ENCODE results near the gene COMMD2.

COMMD2 gene

DNA sequence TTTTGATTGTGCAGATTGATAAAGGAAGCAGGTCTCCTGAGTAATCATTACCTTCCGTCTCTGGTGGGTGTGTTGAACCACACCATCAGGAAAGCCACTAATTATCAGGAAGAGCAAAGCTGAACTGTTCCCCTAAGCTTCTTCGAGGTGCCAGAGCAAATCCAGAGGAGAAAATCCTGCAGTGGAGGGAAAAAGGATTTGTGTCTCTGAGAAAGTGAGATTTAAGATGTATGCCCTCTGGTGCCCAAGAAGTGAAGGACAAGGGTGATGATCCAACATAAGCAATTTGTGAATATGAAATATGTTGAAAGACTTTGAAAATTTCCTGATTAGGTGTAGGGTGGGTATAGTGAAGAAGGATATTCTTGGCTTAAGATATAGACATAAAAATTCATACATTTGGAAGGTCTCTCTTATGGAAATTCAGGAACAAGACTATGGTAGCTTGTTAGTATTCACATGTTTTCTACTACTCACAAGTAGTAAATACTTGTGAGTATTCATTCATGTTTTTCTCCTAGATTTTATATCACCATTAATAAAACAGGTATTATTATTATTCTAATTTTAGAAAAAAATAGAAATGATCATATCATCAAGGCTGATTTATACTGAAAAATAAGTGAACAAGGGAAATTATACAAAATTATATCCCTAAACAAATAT is 34.8 kb downstream of the COMMD2 start:
- POLR2A ChIA-PET: no interaction called here
- TF ChIP-seq, protein P1, sequence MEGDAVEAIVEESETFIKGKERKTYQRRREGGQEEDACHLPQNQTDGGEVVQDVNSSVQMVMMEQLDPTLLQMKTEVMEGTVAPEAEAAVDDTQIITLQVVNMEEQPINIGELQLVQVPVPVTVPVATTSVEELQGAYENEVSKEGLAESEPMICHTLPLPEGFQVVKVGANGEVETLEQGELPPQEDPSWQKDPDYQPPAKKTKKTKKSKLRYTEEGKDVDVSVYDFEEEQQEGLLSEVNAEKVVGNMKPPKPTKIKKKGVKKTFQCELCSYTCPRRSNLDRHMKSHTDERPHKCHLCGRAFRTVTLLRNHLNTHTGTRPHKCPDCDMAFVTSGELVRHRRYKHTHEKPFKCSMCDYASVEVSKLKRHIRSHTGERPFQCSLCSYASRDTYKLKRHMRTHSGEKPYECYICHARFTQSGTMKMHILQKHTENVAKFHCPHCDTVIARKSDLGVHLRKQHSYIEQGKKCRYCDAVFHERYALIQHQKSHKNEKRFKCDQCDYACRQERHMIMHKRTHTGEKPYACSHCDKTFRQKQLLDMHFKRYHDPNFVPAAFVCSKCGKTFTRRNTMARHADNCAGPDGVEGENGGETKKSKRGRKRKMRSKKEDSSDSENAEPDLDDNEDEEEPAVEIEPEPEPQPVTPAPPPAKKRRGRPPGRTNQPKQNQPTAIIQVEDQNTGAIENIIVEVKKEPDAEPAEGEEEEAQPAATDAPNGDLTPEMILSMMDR (IDR thresholded peaks at IDR 0.05; ENCODE audit: control extremely low read depth, extremely low read depth, low read depth, missing control alignments): peak; percentile 65
- CTCF ChIA-PET: interaction anchor here (0.9 to 6.2 kb wide), 32 partner anchors 9 to 238 kb away, joined by 3 to 91 read pairs (median 4); partner anchors contain the start of gene COMMD2
- DNase-seq (ENCODE audit: extremely low spot score): peak; percentile 40

DNA sequence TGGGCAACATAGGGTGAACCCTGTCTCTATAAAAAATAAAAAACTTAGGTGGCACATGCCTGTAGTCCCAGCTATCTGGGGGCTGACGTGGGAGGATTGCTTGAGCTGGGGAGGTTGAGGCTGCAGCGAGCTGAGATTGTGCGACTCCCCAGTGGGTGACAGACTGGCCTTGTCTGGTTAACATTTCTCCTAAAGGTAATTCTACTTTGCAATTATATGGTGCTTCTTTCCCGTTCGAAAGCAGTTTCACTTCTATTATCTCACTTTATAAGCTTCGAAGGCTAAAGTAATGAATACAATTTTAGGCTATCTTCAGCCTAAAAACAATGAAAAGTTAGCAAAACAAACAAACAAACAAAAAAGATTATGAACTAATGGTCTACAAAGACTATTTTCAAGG is 35.3 kb downstream of the COMMD2 start:
- no peak for DNase-seq (ENCODE audit: extremely low spot score)
- ChIA-PET POLR2A (no interaction called here), CTCF (interaction anchor here (0.9 to 6.2 kb wide), 31 partner anchors 10 to 237 kb away, joined by 3 to 91 read pairs (median 4); partner anchors contain the start of gene COMMD2)
- TF ChIP-seq, protein P1 (IDR thresholded peaks at IDR 0.05; ENCODE audit: control extremely low read depth, extremely low read depth, low read depth, missing control alignments): no peak

DNA sequence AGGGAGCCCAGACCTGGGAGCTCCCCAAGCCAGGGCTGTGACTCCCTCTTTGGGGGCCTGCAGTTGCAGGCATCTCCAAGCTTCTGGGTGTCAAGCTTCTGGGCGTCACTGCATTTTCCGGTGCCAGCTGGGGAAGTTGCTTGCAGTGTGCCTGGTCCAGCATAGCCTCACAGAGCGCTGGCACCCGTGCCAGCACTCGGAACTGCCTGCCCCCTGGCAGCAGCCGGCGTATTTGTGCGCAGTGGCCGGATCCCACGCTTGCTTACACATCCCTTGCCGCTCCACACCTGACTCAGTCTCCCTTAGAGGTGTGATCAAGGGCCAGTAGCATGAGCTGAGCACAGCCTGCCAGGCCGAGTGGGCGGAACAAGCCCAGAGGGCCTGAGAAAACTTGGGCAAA is 37.0 kb downstream of the COMMD2 start:
- ChIA-PET CTCF (interaction anchor here (0.9 to 4.3 kb wide), 5 partner anchors 10 to 203 kb away, joined by 4 to 29 read pairs (median 5); no protein-coding TSS in a partner anchor), POLR2A (no interaction called here)
- no peak for DNase-seq (ENCODE audit: extremely low spot score)
- TF ChIP-seq, protein P1 (IDR thresholded peaks at IDR 0.05; ENCODE audit: control extremely low read depth, extremely low read depth, low read depth, missing control alignments): no peak

DNA sequence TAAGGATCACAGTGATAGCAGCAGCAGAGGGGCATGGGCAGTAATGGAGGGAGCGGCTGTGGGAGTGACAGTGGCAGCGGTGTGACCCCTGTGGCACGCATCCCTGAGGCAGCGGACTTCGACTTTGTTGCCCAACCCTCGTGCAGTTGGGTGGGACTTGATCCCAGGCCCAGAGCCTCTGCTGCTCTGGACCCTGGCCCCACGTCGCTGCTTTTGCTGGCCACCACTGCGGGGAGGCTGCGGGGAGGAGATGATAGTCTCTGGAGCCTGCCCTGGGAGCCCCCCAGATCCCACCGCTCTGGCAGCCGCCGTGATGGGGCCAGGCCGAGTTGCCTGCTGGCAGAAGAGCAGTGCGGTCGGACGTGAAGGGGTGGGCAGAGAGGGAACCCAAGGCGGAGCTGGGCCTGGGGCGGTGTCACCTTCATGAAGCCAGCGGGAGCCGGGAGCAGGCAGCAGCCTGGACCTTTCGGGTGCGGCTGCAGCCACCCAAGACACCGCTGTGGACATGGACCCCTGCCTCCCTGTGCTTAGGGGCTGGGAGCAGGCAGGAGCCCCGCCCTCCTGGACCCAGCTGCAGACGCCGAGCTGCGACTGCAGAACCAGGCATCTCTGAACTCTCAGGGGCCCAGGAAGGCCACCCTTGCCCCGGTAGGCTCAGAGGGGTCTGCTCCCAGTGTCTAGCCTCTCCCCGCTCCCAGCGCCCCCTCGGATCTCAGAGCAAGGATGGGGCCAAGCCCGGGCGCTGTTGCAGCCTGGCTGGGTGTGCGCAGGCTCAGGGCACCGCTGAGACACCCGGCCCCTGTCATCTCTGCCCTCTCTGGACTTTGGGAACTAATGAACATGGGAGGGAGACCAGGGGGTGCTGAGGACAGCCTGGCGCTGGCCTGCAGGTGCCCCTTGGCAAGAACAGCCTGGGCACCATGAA is 38.3 kb downstream of the COMMD2 start:
- CTCF ChIA-PET: interaction anchor here (0.9 to 4.3 kb wide), 4 partner anchors 9 to 201 kb away, joined by 5 to 29 read pairs (median 6); no protein-coding TSS in a partner anchor
- POLR2A ChIA-PET: no interaction called here
- DNase-seq (ENCODE audit: extremely low spot score): no peak
- TF ChIP-seq, protein P1 (IDR thresholded peaks at IDR 0.05; ENCODE audit: control extremely low read depth, extremely low read depth, low read depth, missing control alignments): no peak

DNA sequence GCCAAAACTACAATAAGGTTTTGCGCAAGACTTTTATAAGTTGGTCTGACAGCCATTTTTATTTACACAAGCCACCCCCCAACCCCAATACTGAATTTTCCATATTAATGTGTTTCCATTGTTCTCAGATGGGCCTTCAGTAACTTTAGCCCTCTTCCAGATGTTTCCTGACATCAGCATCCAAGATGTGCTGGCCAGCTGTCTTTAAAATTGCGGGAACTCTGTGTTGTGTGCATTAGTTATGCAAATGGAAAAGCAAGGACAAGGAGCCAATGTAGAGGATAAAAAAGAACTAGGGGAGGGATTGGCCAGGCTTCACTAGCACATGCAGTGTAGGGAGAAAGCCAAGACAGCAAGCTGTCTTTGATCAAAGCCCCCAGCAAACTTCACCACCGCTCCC is 45.4 kb downstream of the COMMD2 start:
- ChIA-PET POLR2A (no interaction called here), CTCF (interaction anchor here (1.4 to 6.1 kb wide), 2 partner anchors 10 to 20 kb away, joined by 3 to 29 read pairs; no protein-coding TSS in a partner anchor)
- DNase-seq (ENCODE audit: extremely low spot score): no peak
- TF ChIP-seq, protein P1 (IDR thresholded peaks at IDR 0.05; ENCODE audit: control extremely low read depth, extremely low read depth, low read depth, missing control alignments): no peak

DNA sequence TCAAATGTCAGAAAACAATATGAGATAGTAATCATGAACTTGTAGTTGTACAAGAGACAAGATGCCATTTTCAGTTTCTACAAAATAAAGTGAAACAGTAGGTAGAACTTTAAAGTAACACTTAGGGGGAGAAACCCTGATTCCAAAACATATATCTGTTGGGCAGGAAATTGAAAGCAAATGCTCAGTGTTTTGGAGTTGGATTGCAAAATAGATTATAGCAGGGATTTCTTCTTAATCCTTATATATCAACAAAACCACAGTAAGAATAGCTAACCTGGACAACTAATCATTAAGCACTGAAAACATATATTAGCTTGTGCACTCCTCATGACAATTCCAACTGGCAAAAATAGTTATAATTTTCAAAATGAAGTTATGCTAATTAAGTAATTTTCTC is 46.9 kb downstream of the COMMD2 start:
- no peak for DNase-seq (ENCODE audit: extremely low spot score)
- ChIA-PET POLR2A (no interaction called here), CTCF (interaction anchor here (1.2 to 6.1 kb wide), 5 partner anchors 11 to 138 kb away, joined by 3 to 29 read pairs (median 5); no protein-coding TSS in a partner anchor)
- TF ChIP-seq, protein P1 (IDR thresholded peaks at IDR 0.05; ENCODE audit: control extremely low read depth, extremely low read depth, low read depth, missing control alignments): no peak

All from GM10248 (cell line).